K562 (cell line): ENCODE results near the gene HBM. TPM values are rescaled to one million over a fixed set of nuclear protein-coding genes. Genes with fewer than 3 reads are reported as not detected.
A peak's percentile ranks its signal among the peaks of the same experiment; 100 is the strongest.

ENCODE experiments used
- HDAC6 ChIP-seq: IDR thresholded peaks from 2 replicates; pipeline ENCODE4 v1.6.1; 2012; ENCODE audit warnings: low read depth, mild to moderate bottlenecking, control low read depth, inconsistent platforms, low read length, moderate library complexity
- SMC3 ChIP-seq: conservative IDR thresholded peaks from 2 replicates; pipeline ENCODE4 v1.6.1; 2011; ENCODE audit warnings: low read depth, low read length, improper control_type of control experiment; ENCODE audit not compliant: insufficient read depth
- ZNF175 ChIP-seq: fragments of 200-800 bp; sonication (Bioruptor generic); IDR thresholded peaks from 2 replicates; pipeline ENCODE4 v1.6.1; 2016; ENCODE audit warnings: low read depth, mild to moderate bottlenecking, missing genetic modification characterization, missing compliant biosample characterization
- polyA plus RNA-seq, 8 experiments: library from polyadenylated mRNA; depleted of rRNA in 4 of 8; stranded (reverse) in 5 of 8; unstranded in 3 of 8; fragments of >200 nt; fragmentation: Nextera tagmentation in 2 of 8; fragmentation: Illumina TruSeq in 1 of 8; extraction: Ambion mirVana in 2 of 8; extraction: Trizol in 1 of 8; gene quantifications; 2 replicates each; pipeline versions ENCODE4 v1.2.1 to v1.2.3, GENCODE V29; 2011 to 2014; ENCODE audit warnings: inconsistent platforms in 1 of 8, missing spikeins in 1 of 8
- total RNA-seq, 7 experiments: library from RNA; depleted of rRNA in 6 of 7; stranded (reverse); fragments of >200 nt in 6 of 7; fragmentation: Illumina TruSeq in 2 of 7; extraction: Trizol in 2 of 7; gene quantifications; 2 replicates each; pipeline versions ENCODE4 v1.2.1 to v1.2.3, GENCODE V29; 2011 to 2021; ENCODE audit warnings: low replicate concordance in 1 of 7
- TF ChIP-seq, protein P1 (sequence below): sonication (generic); formaldehyde crosslinking; IDR thresholded peaks from 2 replicates; pipeline ENCODE4 v1.8.1; 2023; ENCODE audit warnings: mild to moderate bottlenecking, missing genetic modification reagents, moderate library complexity
- TF ChIP-seq, protein P2 (sequence below): IDR thresholded peaks from 2 replicates; pipeline ENCODE4 v1.6.1; 2011; ENCODE audit warnings: borderline replicate concordance, low read depth, mild to moderate bottlenecking, moderate library complexity, low read length; ENCODE audit not compliant: insufficient read depth, poor library complexity, severe bottlenecking

HBM gene
- total and polyA plus RNA-seq, 9 of the 15 experiments (the other 6 are each of a cell fraction or from before 2014, with no cell fraction given) = not detected

DNA sequence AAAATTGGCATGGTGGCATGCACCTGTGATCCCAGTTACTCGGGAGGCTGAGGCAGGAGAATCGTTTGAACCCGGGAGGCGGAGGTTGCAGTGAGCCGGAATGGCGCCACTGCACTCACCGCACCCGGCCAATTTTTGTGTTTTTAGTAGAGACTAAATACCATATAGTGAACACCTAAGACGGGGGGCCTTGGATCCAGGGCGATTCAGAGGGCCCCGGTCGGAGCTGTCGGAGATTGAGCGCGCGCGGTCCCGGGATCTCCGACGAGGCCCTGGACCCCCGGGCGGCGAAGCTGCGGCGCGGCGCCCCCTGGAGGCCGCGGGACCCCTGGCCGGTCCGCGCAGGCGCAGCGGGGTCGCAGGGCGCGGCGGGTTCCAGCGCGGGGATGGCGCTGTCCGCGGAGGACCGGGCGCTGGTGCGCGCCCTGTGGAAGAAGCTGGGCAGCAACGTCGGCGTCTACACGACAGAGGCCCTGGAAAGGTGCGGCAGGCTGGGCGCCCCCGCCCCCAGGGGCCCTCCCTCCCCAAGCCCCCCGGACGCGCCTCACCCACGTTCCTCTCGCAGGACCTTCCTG lies 14.4 kb downstream of the HBM start, which contains the start of gene HBQ1 (continued):
- TF ChIP-seq, protein P1, sequence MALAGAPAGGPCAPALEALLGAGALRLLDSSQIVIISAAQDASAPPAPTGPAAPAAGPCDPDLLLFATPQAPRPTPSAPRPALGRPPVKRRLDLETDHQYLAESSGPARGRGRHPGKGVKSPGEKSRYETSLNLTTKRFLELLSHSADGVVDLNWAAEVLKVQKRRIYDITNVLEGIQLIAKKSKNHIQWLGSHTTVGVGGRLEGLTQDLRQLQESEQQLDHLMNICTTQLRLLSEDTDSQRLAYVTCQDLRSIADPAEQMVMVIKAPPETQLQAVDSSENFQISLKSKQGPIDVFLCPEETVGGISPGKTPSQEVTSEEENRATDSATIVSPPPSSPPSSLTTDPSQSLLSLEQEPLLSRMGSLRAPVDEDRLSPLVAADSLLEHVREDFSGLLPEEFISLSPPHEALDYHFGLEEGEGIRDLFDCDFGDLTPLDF = no peak
- no peak for TF ChIP-seq HDAC6
- peak; percentile 53; the same call in 1 of the 2 replicates for TF ChIP-seq SMC3
- TF ChIP-seq, protein P2, sequence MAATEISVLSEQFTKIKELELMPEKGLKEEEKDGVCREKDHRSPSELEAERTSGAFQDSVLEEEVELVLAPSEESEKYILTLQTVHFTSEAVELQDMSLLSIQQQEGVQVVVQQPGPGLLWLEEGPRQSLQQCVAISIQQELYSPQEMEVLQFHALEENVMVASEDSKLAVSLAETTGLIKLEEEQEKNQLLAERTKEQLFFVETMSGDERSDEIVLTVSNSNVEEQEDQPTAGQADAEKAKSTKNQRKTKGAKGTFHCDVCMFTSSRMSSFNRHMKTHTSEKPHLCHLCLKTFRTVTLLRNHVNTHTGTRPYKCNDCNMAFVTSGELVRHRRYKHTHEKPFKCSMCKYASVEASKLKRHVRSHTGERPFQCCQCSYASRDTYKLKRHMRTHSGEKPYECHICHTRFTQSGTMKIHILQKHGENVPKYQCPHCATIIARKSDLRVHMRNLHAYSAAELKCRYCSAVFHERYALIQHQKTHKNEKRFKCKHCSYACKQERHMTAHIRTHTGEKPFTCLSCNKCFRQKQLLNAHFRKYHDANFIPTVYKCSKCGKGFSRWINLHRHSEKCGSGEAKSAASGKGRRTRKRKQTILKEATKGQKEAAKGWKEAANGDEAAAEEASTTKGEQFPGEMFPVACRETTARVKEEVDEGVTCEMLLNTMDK = peak; percentile 94
- TF ChIP-seq ZNF175 (CRISPR knock-in tag) = no peak
